Activated T-cell treated with anti-CD3 and anti-CD28 coated beads, Interleukin-2, amount 50 U/mL, for 1 hour (primary cell): ENCODE measurements around the gene PCBP3.
"Not testable (repeated sequence)": the region's sequence is repeated elsewhere in the genome, so short reads cannot be mapped to it uniquely, and the experiment has no call there.

Experiments used
- DNase-seq: peaks from one replicate; pipeline ENCODE4 v3.0.0-alpha.2; 2020

Gene PCBP3

DNA sequence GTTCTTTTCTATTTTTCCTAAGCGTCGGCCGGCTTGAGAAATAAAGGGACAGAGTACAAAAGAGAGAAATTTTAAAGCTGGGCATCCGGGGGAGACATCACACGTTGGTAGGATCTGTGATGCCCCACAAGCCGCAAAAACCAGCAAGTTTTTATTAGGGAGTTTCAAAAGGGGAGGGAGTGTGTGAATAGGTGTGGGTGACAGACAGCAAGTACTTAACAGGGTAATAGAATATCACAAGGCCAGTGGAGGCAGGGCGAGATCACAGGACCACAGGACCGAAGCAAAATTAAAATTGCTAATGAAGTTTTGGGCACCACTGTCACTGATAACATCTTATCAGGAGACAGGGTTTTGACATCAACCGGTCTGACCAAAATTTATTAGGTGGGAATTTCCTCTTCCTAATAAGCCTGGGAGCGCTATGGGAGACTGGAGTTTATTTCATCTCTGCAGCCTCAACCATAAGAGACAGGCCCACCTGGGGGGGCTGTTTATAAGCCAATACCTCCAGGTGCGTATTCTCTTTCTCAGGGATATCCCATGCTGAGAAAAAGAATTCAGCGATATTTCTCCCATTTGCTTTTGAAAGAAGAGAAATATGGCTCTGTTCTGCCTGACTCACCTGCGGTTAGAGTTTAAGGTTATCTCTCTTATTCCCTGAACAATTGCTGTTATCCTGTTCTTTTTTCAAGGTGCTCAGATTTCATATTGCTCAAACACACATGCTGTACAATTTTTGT is 332.3 kb downstream of the PCBP3 start:
- DNase-seq = not testable (repeated sequence)

DNA sequence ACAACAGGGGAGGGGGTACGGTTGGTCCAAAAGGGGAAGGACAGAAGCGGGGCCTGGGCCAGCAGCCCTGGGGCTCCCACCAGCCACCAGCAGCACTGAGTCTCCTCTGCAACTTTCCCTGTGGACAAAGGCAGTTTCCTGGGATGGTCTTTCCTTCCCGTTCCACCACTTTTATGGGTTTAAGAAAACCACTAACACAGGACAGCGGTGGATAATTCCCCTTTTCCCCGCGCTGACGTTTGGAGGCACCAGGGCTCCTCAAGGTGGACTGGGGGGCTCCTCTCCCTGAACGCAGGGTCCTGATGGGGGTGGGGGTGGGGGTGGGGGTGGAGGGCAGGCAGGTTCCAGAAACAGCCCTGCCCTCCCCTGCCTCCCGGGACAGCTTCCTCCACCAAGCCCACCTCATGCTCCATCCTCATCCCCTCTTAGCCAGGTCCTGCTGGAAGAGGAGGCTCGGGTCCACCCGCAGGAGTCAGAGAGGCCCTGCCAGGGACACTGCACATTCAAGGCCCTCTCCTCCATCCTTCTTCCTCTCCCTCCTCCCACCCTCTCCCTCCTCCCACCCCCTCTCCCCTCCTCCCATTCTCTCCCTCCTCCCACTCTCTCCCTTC is 333.3 kb downstream of the PCBP3 start:
- DNase-seq = no peak

DNA sequence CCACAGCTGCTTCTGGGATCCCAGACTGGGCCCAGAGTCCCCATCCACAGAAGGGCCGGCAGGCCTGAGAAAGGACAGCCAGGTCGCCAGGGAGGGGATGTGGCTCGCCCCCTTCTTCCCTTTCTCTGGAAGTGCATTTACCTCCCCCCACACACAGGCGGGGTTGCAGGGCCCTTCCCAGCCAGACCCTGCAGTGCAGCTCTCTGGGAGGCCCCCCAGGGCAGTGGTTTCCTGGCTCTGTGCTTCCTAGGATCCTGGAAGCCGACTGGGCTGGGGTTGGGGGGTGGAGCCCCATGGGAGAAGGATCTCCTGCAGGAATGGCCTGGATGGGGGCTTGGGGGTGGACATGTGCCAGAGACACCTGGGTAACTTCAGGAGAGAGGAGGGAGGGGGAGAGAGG is 333.9 kb downstream of the PCBP3 start:
- DNase-seq = no peak

DNA sequence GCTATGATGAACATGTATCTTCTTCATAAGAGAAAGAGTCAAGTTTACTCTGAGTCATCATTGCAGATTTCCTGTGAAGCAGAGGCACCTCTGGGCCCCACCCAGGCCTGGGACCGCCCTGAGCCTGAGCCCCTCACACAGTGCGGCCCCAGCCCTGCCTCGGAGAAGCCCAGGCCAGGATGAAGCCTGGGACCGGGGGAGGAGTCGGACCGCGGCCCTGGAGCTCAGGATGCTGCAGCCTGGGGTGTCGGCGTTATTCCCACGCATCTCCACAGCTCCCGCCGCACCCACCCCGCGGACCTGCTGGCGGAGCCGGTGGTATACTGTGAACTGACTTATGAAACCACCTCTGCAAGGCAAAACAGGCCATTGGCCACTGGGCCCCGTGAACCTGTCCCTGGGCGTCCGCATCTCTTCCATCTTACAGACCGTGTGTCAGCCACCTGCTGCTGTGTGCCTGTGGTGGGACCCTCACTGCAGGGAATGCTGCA is 335.7 kb downstream of the PCBP3 start:
- DNase-seq = no peak

DNA sequence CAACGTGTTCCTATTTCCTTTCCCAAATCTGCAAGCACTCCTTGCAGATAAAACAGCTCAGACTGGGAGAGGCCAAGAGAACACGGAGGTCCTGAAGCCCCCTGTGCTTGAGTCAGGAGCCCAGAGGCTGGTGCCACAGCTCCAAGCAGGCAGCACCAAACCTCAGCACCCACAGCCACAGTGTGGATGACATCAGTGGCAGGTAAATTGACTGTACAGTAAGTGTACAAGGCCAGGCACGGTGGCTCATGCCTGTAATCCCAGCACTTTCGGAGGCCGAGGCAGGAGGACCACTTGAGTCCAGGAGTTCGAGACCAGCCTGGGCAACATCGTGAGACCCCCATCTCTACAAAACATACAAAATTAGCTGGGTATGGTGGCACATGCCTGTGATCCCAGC is 336.1 kb downstream of the PCBP3 start:
- no peak for DNase-seq

DNA sequence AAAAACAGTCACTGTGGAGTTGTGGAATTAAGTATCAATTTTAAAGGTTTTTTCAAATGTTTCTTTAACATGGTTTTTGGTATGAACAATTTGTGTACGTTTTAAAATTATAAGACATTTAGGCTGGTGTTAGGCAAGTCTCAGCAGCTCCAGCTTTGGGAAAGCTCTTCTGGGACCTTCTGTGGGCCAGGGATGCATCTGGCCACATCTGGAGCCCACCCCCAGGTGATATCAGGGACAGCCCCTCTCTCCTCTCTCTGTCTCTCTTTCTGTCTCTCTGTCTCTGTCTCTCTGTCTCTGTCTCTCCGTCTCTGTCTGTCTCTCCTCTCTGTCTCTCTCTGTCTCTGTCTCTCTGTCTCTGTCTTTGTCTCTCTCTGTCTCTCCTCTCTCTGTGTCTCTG is 336.7 kb downstream of the PCBP3 start:
- no peak for DNase-seq

DNA sequence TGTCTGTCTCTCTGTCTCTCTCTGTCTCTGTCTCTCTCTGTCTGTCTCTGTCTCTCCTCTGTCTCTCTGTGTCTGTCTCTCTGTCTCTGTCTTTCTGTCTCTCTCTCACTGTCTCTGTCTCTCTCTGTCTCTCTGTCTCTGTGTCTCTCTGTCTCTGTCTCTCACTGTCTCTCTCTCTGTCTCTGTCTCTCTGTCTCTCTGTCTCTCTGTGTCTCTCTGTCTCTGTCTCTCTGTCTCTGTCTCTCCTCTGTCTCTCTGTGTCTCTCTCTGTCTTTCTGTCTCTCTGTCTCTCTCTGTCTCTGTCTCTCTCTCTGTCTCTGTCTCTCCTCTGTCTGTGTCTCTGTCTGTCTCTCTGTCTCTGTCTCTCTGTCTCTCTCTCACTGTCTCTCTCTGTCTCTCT is 337.2 kb downstream of the PCBP3 start:
- DNase-seq = no peak

DNA sequence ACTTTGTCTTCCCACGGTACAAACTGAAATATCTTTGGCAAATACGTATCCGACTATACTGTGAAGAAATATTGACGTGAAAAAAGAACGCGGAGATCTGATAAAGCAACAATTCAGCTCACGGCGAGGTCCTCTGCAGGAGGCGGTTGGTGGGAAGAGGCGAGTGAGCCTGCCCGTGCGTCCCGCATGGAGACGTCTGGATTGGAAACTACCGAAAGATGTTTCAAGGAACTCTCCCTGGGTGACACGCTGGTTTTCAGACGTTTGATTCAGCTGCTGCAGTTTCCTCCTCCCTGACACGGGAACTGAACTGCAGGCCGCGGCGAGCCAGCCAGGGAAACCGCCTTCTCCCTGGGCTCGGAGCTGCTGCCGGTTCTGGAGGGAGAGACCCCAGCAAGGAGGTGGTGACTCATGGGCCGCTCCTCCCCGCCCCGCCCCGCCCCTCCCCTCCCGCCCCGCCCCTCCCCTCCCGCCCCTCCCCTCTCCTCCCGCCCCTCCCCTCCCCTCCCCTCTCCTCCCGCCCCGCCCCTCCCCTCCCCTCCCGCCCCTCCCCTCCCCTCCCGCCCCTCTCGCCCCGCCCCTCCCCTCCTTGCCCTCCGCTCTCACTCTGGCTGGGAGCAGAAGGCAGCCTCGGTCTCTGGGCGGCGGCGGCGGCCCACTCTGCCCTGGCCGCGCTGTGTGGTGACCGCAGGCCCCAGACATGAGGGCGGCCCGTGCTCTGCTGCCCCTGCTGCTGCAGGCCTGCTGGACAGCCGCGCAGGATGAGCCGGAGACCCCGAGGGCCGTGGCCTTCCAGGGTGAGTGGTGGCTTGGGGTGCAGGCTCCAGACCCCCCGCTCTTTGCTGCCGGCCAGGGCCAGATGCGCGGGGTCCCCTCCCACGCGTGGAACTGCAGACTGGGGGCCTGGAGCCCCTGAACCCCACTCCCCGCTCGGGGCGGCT is 337.9 kb downstream of the PCBP3 start, which contains the start of gene COL6A1:
COL6A1 (plus strand) TSS at position 620 of the 941 bp plus-strand sequence; CDS start at position 701, 81 bp downstream.
- DNase-seq = peak; percentile 70

DNA sequence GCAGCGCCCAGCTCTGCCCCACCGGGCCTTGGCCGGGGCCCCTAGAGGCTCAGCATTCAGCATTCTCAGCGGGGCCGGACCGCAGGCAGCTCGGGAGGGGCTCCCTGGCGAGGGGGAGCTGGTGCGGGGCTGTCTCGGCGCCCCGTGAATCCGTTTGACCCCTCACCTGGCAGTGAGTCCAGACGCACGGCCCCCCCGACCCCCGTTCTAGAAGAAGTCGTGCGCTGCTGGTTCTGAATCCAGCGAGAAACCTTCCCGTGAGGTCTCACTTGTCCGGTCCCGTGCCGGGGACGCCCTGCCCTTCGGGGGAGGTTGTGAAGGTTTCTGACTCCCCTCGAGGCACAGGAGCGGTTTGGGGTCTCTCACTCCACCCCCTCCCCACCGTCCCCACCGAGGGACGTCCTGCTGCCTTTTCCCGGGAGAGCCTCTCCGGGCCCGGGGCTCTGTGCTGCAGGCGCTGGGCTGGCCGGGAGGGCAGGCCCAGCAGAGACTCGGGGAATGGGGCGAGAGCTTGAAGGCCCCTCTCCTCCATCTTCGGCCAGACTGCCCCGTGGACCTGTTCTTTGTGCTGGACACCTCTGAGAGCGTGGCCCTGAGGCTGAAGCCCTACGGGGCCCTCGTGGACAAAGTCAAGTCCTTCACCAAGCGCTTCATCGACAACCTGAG is 338.7 kb downstream of the PCBP3 start:
- peak; percentile 37 for DNase-seq

DNA sequence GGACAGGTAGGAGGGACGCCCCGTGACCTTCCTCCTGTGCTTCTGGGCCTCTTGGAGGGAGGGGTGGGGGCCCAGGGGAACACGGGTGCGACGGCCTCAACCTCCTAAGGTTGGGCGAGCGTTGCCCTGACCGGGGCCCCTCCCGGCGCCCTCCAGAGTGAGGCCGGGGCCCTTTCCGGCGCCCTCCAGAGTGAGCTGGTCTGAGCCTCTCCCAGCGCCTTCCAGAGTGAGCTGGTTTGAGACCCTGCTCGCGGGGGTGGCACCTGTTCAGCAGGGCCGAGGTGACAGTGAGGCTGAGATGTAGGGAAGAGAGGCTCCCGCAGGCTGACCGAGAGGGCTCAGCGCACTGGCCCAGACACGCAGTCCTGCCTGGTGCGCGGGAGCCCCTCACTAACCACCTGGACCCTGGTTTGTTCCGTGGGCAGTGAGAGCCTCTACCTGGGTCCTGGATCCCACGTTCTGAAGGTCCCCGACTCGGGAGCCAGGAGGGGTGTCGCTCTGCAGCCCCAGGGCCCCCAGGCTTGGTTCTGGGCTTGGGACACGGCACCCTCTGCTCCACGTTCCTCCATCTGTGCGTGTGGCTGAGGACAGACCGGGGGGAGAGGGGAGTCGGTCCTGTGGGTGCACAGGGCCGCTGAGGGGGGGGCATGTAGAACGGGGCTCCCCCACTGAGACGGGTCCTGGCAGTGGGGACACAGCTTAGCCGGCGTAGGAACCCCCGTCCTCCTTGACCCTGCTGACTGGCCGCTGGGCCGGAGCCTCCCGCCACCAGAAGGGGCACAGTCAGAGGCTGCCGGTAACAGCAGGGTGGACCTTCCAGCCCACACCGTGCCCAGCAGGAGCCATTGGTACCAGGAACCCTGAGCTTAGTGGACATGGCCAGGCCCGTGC is 339.5 kb downstream of the PCBP3 start:
- peak; percentile 24 for DNase-seq

DNA sequence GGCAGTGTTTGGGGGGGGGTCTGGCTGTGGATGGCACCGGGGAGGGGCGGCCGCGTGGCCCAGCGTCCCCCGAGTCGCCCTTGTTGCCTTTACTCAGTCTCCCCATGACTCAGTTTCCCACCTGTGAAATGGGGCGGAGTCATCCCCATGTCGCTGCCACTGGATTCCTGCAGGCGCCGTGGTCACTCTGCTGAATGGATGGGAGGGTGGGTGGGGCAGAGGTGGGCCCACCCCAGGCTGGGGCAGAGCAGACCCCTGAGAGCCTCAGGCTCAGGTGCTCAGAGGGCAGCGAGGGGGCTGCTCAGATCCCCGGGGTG is 340.1 kb downstream of the PCBP3 start:
- no peak for DNase-seq

DNA sequence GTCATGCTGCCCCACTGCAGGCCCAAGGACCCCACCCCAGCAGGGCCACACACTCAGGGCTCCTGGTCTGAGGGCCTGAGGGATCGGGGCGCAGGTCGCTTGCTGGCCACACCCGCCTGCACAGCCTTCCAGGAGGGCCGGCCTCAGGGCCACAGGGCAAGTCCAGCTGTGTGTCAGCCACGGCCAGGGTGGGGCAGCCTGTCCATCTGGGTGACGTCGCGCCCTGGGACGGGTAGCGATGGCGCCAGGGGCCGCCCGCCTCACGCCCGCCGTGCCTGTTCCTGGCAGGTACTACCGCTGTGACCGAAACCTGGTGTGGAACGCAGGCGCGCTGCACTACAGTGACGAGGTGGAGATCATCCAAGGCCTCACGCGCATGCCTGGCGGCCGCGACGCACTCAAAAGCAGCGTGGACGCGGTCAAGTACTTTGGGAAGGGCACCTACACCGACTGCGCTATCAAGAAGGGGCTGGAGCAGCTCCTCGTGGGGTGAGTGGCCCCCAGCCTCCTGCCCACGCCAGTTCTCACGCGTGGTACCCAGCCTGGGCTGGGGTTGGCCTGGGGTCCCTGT is 340.5 kb downstream of the PCBP3 start:
- peak; percentile 17 for DNase-seq

DNA sequence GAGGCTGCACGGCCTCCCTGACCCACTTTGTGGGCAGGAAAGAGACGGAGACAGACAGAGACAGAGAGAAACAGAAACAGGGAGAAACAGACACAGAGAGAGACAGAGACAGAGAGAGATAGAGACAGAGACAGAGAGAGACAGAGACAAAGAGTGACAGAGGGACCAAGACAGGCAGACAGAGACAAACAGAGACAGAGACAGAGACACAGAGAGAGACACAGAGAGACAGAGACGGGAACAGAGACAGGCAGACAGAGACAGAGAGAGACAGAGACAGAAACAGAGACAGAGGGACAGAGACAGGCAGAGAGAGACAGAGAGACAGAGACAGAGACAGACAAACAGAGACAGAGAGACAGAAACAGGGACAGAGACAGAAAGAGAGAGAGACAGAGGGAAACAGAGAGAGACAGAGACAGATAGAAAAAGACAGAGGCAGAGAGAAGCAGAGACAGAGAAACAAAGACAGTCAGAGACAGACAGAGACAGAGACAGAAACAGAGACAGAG is 341.1 kb downstream of the PCBP3 start:
- DNase-seq = no peak

DNA sequence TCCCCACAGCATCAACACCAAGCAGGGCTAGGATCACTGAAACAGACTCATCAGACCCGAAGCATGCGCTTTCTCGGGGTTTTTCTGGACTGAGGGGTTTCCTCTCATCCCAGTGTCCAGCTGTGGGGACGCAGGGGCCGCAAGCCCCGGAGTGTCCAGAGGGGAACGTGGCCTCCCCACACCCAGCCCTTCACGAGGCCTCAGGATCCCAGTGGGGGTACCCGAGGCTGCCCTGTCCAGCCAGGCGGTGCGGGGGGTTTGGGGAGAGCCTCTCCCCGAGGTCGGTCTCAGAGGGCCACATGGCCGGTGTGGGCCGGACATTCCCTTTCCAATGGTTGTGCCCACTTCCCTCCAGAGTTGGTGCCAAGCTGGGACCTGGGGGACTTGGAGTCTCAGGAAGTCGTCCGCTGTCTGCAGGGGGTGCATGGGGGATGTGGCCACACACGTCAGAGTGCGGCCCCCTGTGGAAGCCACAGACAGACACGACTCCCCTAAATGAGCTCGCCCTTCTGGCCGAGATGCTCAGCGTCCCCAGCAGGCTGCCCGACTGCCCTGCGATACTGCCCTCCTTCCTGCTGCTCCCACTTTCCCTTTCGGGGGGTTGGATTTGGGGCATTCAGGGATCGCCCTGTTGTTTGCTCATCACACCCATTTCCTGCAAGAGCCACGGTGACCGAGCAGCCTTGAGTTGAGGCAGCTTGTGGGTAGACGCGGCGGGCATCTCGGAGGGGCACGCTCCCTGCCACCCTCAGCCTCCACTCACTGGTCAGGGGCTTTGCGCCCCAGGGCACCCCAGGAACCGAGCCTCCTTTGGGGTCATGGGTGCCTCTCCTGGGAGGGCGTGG is 342.2 kb downstream of the PCBP3 start:
- no peak for DNase-seq

DNA sequence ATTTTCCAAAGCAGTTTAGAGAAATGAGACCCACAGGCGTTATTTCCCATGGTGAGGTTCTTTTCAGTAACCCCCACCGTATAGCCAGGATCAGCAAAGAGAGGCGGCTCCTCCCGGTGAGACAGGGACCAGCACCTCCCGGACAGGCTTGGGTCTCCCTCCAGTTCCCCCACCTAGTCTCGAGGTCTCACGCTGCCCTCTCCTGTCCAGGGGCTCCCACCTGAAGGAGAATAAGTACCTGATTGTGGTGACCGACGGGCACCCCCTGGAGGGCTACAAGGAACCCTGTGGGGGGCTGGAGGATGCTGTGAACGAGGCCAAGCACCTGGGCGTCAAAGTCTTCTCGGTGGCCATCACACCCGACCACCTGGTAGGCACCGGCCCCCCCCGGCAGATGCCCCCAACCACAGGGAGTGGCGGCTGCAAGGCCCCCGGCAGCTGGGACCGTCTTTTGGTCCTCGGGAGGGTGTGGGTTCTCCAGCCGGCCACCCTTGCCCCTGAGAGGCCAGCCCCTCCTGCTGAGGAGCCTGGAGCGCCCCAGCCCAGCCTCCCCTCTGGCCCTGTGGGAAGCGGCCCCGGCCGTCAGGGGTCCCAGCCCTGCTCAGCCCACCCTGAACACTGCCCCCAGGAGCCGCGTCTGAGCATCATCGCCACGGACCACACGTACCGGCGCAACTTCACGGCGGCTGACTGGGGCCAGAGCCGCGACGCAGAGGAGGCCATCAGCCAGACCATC is 343.0 kb downstream of the PCBP3 start:
- no peak for DNase-seq

DNA sequence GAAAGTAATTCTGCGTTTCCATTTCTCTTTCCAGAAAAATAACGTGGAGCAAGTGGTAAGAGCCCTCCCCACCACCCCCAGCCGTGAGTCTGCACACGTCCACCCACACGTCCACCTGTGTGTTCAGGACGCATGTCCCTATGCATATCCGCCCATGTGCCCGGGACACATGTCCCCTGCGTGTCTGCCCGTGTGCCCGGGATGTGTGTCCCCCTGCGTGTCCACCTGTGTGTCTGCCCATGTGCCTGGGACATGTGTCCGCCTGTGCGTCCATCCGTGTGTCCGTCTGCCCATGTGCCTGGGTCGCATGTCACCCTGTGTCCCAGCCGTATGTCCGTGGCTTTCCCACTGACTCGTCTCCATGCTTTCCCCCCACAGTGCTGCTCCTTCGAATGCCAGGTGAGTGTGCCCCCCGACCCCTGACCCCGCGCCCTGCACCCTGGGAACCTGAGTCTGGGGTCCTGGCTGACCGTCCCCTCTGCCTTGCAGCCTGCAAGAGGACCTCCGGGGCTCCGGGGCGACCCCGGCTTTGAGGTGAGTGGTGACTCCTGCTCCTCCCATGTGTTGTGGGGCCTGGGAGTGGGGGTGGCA is 343.7 kb downstream of the PCBP3 start:
- DNase-seq = no peak

DNA sequence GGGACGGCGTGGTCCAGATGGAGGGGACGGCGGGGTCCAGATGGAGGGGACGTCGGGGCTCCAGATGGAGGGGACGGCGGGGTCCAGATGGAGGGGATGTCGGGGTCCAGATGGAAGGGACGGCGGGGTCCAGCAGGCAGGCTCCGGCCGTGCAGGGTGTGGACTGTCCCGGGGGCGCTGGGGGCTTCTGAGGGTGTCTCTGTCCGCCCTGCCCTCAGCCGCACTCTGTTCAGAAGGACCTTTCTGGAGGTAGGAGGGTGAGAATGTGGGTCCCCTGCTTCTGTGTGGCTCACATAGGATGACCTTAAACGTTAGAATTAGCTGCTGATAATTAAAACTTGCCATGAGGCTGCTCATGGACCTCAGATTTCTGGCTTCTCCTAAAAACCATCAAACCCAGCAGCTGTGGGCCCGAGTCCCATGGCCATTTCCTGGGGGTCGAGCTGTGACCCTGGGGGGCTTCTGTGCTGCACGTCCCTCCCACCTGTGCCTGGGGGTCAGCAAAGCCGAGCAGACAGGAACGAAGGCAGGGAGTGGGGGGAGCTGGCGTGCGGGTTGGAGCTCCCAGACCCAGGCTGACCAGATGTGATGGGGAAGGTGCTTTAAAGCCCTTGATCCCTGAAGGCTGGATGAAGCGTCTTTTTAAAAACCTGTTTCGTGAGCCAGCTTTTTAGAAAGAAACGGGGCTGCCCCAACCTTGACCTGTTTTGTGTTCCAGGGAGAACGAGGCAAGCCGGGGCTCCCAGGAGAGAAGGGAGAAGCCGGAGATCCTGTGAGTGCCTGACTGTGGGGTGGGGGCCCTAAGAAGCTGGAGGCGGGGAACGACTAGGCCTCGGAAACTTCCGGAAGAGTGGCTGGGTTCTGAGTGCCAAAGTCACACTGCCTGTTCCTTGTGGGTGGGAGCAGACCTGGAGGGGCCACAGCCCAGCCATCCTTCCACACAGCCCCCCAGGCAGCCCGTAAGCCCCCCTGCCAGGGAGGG is 345.1 kb downstream of the PCBP3 start:
- DNase-seq = peak; percentile 11
